CD4-positive, CD25-positive, alpha-beta regulatory T cell (primary cell): ENCODE measurements around the gene LCN12. TPM values are rescaled to one million over a fixed set of nuclear protein-coding genes. Genes with fewer than 3 reads are reported as not detected.
A peak's percentile ranks its signal among the peaks of the same experiment; 100 is the strongest.

Source experiments
- ATAC-seq, 2 donors: fragments of 150-1000 bp; cut with Tn5 transposase; one replicate each; pipeline ENCODE4 v1.10.0; 2021; ENCODE audit warnings: low read depth in 2 of 2, moderate number of reproducible peaks in 2 of 2, moderate library complexity in 1 of 2
- DNase-seq, 3 donors: peaks; one replicate each; pipeline versions ENCODE4 v3.0.0 to v3.0.0-alpha.2; 2012 to 2022; ENCODE audit warnings: mixed read lengths in 1 of 3
- H3K27ac ChIP-seq: one replicate; pipeline ENCODE4 v1.7.0; 2013; ENCODE audit warnings: mild to moderate bottlenecking, low read length; ENCODE audit not compliant: insufficient read depth, poor library complexity, severe bottlenecking
- H3K27me3 ChIP-seq: one replicate; pipeline ENCODE4 v1.7.0; 2013; ENCODE audit warnings: low read length; ENCODE audit not compliant: control insufficient read depth, insufficient read depth
- H3K36me3 ChIP-seq: one replicate; pipeline ENCODE4 v1.7.0; 2013; ENCODE audit warnings: mild to moderate bottlenecking, low read length, moderate library complexity; ENCODE audit not compliant: control insufficient read depth, insufficient read depth
- H3K4me1 ChIP-seq: 2 replicates; pipeline ENCODE4 v1.7.0; 2013; ENCODE audit warnings: mild to moderate bottlenecking, low read length; ENCODE audit not compliant: insufficient read depth, control insufficient read depth, poor library complexity, severe bottlenecking
- H3K4me3 ChIP-seq: one replicate; pipeline ENCODE4 v1.7.0; 2013; ENCODE audit warnings: low read depth, mild to moderate bottlenecking, low read length, moderate library complexity
- H3K9me3 ChIP-seq, 2 experiments: 1 replicate in 1 of 2; 2 replicates in 1 of 2; pipeline ENCODE4 v1.7.0; 2013; ENCODE audit warnings: low read length in 2 of 2, mild to moderate bottlenecking in 1 of 2, moderate library complexity in 1 of 2; ENCODE audit not compliant: control insufficient read depth in 2 of 2
- H3K27ac Mint-ChIP-seq, 3 donors: one replicate each; pipeline ENCODE4 v1.8.0; 2020 to 2022; ENCODE audit warnings: mild to moderate bottlenecking in 3 of 3, mixed read lengths in 3 of 3, moderate library complexity in 2 of 3
- H3K27me3 Mint-ChIP-seq: one replicate; pipeline ENCODE4 v1.8.0; 2022; ENCODE audit warnings: mild to moderate bottlenecking, mixed read lengths
- H3K36me3 Mint-ChIP-seq: one replicate; pipeline ENCODE4 v1.8.0; 2020; ENCODE audit warnings: mixed read lengths
- H3K4me1 Mint-ChIP-seq, 4 donors: one replicate each; pipeline ENCODE4 v1.8.0; 2020 to 2022; ENCODE audit warnings: mixed read lengths in 4 of 4, mild to moderate bottlenecking in 1 of 4
- H3K4me3 Mint-ChIP-seq, 4 donors: one replicate each; pipeline ENCODE4 v1.8.0; 2020 to 2022; ENCODE audit warnings: mild to moderate bottlenecking in 4 of 4, mixed read lengths in 4 of 4, moderate library complexity in 3 of 4
- H3K9me3 Mint-ChIP-seq, 7 donors: one replicate each; pipeline ENCODE4 v1.8.0; 2020 to 2022; ENCODE audit warnings: mixed read lengths in 7 of 7, mild to moderate bottlenecking in 3 of 7, moderate library complexity in 2 of 7
- polyA plus RNA-seq, 4 donors: library from polyadenylated mRNA; unstranded; fragments of 300-500 nt; fragmentation: Illumina TruSeq; gene quantifications; one replicate each; pipeline ENCODE4 v1.2.3, GENCODE V29; 2021
- total RNA-seq: library from RNA; stranded (reverse); gene quantifications from one replicate; pipeline ENCODE4 v1.2.3, GENCODE V29; 2022

The LCN12 gene
- total and polyA plus RNA-seq, 5 donors from 2014 or later, result 1.4 TPM; not detected in 4

GRCh38 chr9:136977223-136977622, 25.1 kb downstream of the LCN12 start, which contains the start of gene PTGDS:
Gene PTGDS, plus strand, starts transcription at chr9:136977504. Its CDS starts 75 bp downstream, at chr9:136977579.
- Histone ChIP-seq H3K4me1 (peaks cover 28% of the 10 kb centered on the region), H3K36me3 (no peaks in the 10 kb centered on the region), H3K9me3 (no peaks in the 10 kb centered on the region), H3K4me3 (no peak within 1 kb of the TSS), H3K27ac (no peak within 1 kb of the TSS), H3K27me3 (no peaks in the 10 kb centered on the region)
- DNase-seq (no peak), ATAC-seq (no peak)
- no peaks in the 10 kb centered on the region for H3K36me3 Mint-ChIP-seq
- peak within 1 kb of the TSS in 3 of 4 donors; percentile 41 to 73 (median 73) for H3K4me3 Mint-ChIP-seq
- no peak within 1 kb of the TSS for H3K27ac Mint-ChIP-seq
- H3K4me1 Mint-ChIP-seq, result peaks cover 0 to 23% (median 5%) of the 10 kb centered on the region in 4 donors
- H3K9me3 Mint-ChIP-seq, result no peaks in the 10 kb centered on the region
- peaks cover 11% of the 10 kb centered on the region for H3K27me3 Mint-ChIP-seq

- peak overlapping the region in 2 of 4 donors; percentile 41 to 73 for H3K4me3 Mint-ChIP-seq
- peaks cover 0 to 23% (median 5%) of the 10 kb centered on the region in 4 donors for H3K4me1 Mint-ChIP-seq
- H3K27me3 ChIP-seq, result no peaks in the 10 kb centered on the region
- H3K27ac ChIP-seq, result no peak overlapping the region
- no peak for DNase-seq
- H3K4me3 ChIP-seq, result no peak overlapping the region
- H3K4me1 ChIP-seq, result peaks cover 28% of the 10 kb centered on the region
- H3K36me3 ChIP-seq, result no peaks in the 10 kb centered on the region
- H3K36me3 Mint-ChIP-seq, result no peaks in the 10 kb centered on the region
- no peaks in the 10 kb centered on the region for H3K9me3 ChIP-seq
- H3K9me3 Mint-ChIP-seq, result no peaks in the 10 kb centered on the region
- no peak overlapping the region for H3K27ac Mint-ChIP-seq
- H3K27me3 Mint-ChIP-seq, result peaks cover 14% of the 10 kb centered on the region
- no peak for ATAC-seq
Measured at GRCh38 chr9:136977649-136978072, 25.6 kb downstream of the LCN12 start.

GRCh38 chr9:136978073-136978864, 26.2 kb downstream of the LCN12 start:
- Mint-ChIP-seq H3K4me3 (no peak overlapping the region), H3K4me1 (peaks cover 0 to 23% (median 5%) of the 10 kb centered on the region in 4 donors), H3K27me3 (peaks cover 18% of the 10 kb centered on the region), H3K27ac (no peak overlapping the region), H3K36me3 (no peaks in the 10 kb centered on the region), H3K9me3 (no peaks in the 10 kb centered on the region)
- H3K27ac ChIP-seq, result no peak overlapping the region
- H3K27me3 ChIP-seq, result no peaks in the 10 kb centered on the region
- ATAC-seq (peak; percentile 38 to 44), DNase-seq (peak; percentile 40 to 71 (median 55))
- H3K4me1 ChIP-seq, result peaks cover 28% of the 10 kb centered on the region
- no peak overlapping the region for H3K4me3 ChIP-seq
- H3K9me3 ChIP-seq, result no peaks in the 10 kb centered on the region
- H3K36me3 ChIP-seq, result no peaks in the 10 kb centered on the region

- no peak overlapping the region for H3K27ac ChIP-seq
- H3K4me3 ChIP-seq, result no peak overlapping the region
- Mint-ChIP-seq H3K36me3 (peaks cover 3% of the 10 kb centered on the region), H3K27me3 (peaks cover 25% of the 10 kb centered on the region), H3K4me3 (no peak overlapping the region), H3K27ac (no peak overlapping the region), H3K9me3 (no peaks in the 10 kb centered on the region), H3K4me1 (peaks cover 0 to 25% (median 8%) of the 10 kb centered on the region in 4 donors)
- DNase-seq (no peak), ATAC-seq (no peak)
- no peaks in the 10 kb centered on the region for H3K9me3 ChIP-seq
- no peaks in the 10 kb centered on the region for H3K36me3 ChIP-seq
- H3K4me1 ChIP-seq, result peaks cover 28% of the 10 kb centered on the region
- peaks cover 2% of the 10 kb centered on the region for H3K27me3 ChIP-seq
Measured at GRCh38 chr9:136978865-136979544, 26.9 kb downstream of the LCN12 start.

- Mint-ChIP-seq H3K27me3 (peaks cover 29% of the 10 kb centered on the region), H3K9me3 (no peaks in the 10 kb centered on the region), H3K27ac (no peak overlapping the region), H3K4me3 (no peak overlapping the region), H3K4me1 (peaks cover 0 to 20% (median 7%) of the 10 kb centered on the region in 4 donors), H3K36me3 (peaks cover 3% of the 10 kb centered on the region)
- Histone ChIP-seq H3K9me3 (no peaks in the 10 kb centered on the region), H3K27ac (no peak overlapping the region), H3K27me3 (peaks cover 5% of the 10 kb centered on the region), H3K36me3 (no peaks in the 10 kb centered on the region), H3K4me3 (no peak overlapping the region), H3K4me1 (peaks cover 22% of the 10 kb centered on the region)
- no peak for ATAC-seq
- DNase-seq, result no peak
Measured at GRCh38 chr9:136979769-136980587, 27.9 kb downstream of the LCN12 start.

GRCh38 chr9:136980669-136981478, 28.8 kb downstream of the LCN12 start:
- H3K36me3 Mint-ChIP-seq, result peaks cover 3% of the 10 kb centered on the region
- DNase-seq (no peak), ATAC-seq (no peak)
- peaks cover 5% of the 10 kb centered on the region for H3K27me3 ChIP-seq
- H3K4me1 ChIP-seq, result peaks cover 18% of the 10 kb centered on the region
- H3K27ac ChIP-seq, result no peak overlapping the region
- H3K27ac Mint-ChIP-seq, result no peak overlapping the region
- H3K4me1 Mint-ChIP-seq, result peaks cover 0 to 11% (median 4%) of the 10 kb centered on the region in 4 donors
- no peak overlapping the region for H3K4me3 Mint-ChIP-seq
- H3K36me3 ChIP-seq, result no peaks in the 10 kb centered on the region
- no peak overlapping the region for H3K4me3 ChIP-seq
- H3K9me3 ChIP-seq, result no peaks in the 10 kb centered on the region
- H3K9me3 Mint-ChIP-seq, result no peaks in the 10 kb centered on the region
- peaks cover 24% of the 10 kb centered on the region for H3K27me3 Mint-ChIP-seq
